Left lung (tissue), 10 donors: ENCODE results near the gene FHIT. TPM values are rescaled to one million over a fixed set of nuclear protein-coding genes. Genes with fewer than 3 reads are reported as not detected.

Experiments
- ATAC-seq: fragments of 200-7000 bp; cut with Tn5 transposase; one replicate; pipeline ENCODE4 v1.9.1; 2020; ENCODE audit warnings: moderate library complexity
- DNase-seq, 4 donors: peaks; one replicate each; pipeline ENCODE4 v3.0.0-alpha.2; 2013 to 2020
- H3K27ac ChIP-seq, 2 donors: fragments of 200-600 bp; sonication (generic) in 1 of 2; one replicate each; pipeline versions ENCODE4 v1.5.0 to v1.8.0; 2020 to 2021
- H3K27me3 ChIP-seq, 2 donors: fragments of 200-600 bp; sonication (generic) in 1 of 2; one replicate each; pipeline versions ENCODE4 v1.5.0 to v1.8.0; 2020 to 2021
- H3K36me3 ChIP-seq, 2 donors: fragments of 200-600 bp; sonication (generic) in 1 of 2; one replicate each; pipeline versions ENCODE4 v1.5.0 to v1.8.0; 2020 to 2021
- H3K4me1 ChIP-seq, 2 donors: fragments of 200-600 bp; one replicate each; pipeline ENCODE4 v1.8.0; 2021
- H3K4me3 ChIP-seq, 2 donors: fragments of 200-600 bp; sonication (generic) in 1 of 2; one replicate each; pipeline versions ENCODE4 v1.5.0 to v1.8.0; 2020 to 2021; ENCODE audit warnings: mild to moderate bottlenecking in 1 of 2
- H3K9me3 ChIP-seq, 2 donors: fragments of 200-600 bp; sonication (generic) in 1 of 2; one replicate each; pipeline versions ENCODE4 v1.5.0 to v1.8.0; 2020 to 2021
- CTCF ChIP-seq, 2 donors: fragments of 200-600 bp; sonication (generic) in 1 of 2; IDR thresholded peaks; one replicate each; pipeline versions ENCODE4 v1.5.0 to v1.8.0; 2021; ENCODE audit warnings: antibody characterized with exemption in 2 of 2
- intact Hi-C, 2 donors: fragments of 100-400 bp; cut with DNase I; formaldehyde crosslinking; loops; one replicate each; pipeline versions ENCODE4 v1.11.2 to v1.14.2; 2022
- polyA plus RNA-seq, 6 donors: library from polyadenylated mRNA; unstranded; fragments of 120-200 nt; gene quantifications; one replicate each; pipeline ENCODE4 v1.2.1, GENCODE V29; 2013; ENCODE audit not compliant: insufficient read length in 6 of 6
- total RNA-seq, 2 donors: library from RNA; stranded (reverse); fragmentation: NEBNext Ultra II Directional; extraction: Animal tissue kit (Norgen Biotek cat#: 25700); gene quantifications; one replicate each; pipeline ENCODE4 v1.2.1, GENCODE V29; 2021
- donor health status: DM: no; HTN: yes; CAD: no.
- donor health status: DM: no; HTN: no; CAD: no.

FHIT gene
- total and polyA plus RNA-seq, 8 donors = 8.5 to 16.3 (median 9.7) TPM

- Histone ChIP-seq H3K27me3 (no peaks in the 10 kb centered on the region), H3K9me3 (no peaks in the 10 kb centered on the region), H3K36me3 (no peaks in the 10 kb centered on the region), H3K4me1 (no peaks in the 10 kb centered on the region), H3K4me3 (no peak overlapping the region), H3K27ac (no peak overlapping the region)
- no peak for DNase-seq
- TF ChIP-seq CTCF (IDR thresholded peaks at IDR 0.05) = no peak
- intact Hi-C loops = no loop called here
- no peak for ATAC-seq
Measured at GRCh38 chr3:59877263-59878037, 1373.8 kb downstream of the FHIT start.

DNA sequence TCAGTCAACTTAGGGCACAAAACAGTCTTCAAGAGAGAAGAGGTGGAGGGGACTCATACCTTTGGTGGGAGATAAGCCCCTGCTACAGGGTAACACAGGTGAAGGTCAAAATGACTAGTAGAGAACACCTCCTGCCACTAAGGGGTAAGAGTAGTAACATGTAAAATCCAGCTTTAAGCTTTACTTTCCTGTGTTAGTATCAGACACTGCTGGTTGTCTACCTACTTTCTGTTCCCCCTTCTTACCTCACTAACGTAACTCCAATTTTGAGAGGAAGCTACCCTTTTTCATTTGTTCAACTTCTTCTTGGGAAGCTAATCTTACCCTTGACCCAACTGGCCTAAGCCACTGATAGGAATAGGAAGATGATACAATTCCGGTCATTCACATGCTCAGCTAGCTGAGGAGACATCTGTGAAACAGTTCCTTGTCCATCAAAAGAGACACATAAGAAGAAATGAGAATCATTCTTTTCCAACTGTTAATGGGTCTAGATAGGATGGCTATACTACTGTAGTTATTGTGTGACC, 1374.7 kb downstream of the FHIT start:
- DNase-seq = no peak
- Histone ChIP-seq H3K36me3 (no peaks in the 10 kb centered on the region), H3K4me3 (no peak overlapping the region), H3K9me3 (no peaks in the 10 kb centered on the region), H3K4me1 (no peaks in the 10 kb centered on the region), H3K27ac (no peak overlapping the region), H3K27me3 (no peaks in the 10 kb centered on the region)
- no peak for TF ChIP-seq CTCF (IDR thresholded peaks at IDR 0.05)
- intact Hi-C loops = no loop called here
- ATAC-seq = no peak

- no peaks in the 10 kb centered on the region for H3K27me3 ChIP-seq
- H3K9me3 ChIP-seq = no peaks in the 10 kb centered on the region
- ATAC-seq (no peak), DNase-seq (no peak)
- H3K4me3 ChIP-seq = no peak overlapping the region
- H3K4me1 ChIP-seq = no peaks in the 10 kb centered on the region
- no peaks in the 10 kb centered on the region for H3K36me3 ChIP-seq
- intact Hi-C loops = no loop called here
- no peak overlapping the region for H3K27ac ChIP-seq
- TF ChIP-seq CTCF (IDR thresholded peaks at IDR 0.05) = no peak
Measured at GRCh38 chr3:59873576-59874230, 1377.5 kb downstream of the FHIT start.

- H3K27me3 ChIP-seq = no peaks in the 10 kb centered on the region
- no peak overlapping the region for H3K27ac ChIP-seq
- no peak for TF ChIP-seq CTCF (IDR thresholded peaks at IDR 0.05)
- intact Hi-C loops = no loop called here
- no peak overlapping the region for H3K4me3 ChIP-seq
- no peak for ATAC-seq
- DNase-seq = no peak
- H3K4me1 ChIP-seq = no peaks in the 10 kb centered on the region
- no peaks in the 10 kb centered on the region for H3K36me3 ChIP-seq
- H3K9me3 ChIP-seq = no peaks in the 10 kb centered on the region
Measured at GRCh38 chr3:59872128-59872527, 1379.1 kb downstream of the FHIT start.
